Nephron progenitor cell (in vitro differentiated cells): ENCODE results near the gene RSF1.
"Not testable (repeated sequence)": the region's sequence is repeated elsewhere in the genome, so short reads cannot be mapped to it uniquely, and the experiment has no call there.

Experiments
- DNase-seq: peaks from one replicate; pipeline ENCODE4 v3.0.0; 2021
- H3K27ac Mint-ChIP-seq: 2 replicates; pipeline ENCODE4 v1.8.0; 2021; ENCODE audit warnings: mild to moderate bottlenecking, moderate library complexity, mixed read lengths
- H3K27me3 Mint-ChIP-seq: 2 replicates; pipeline ENCODE4 v1.8.0; 2021; ENCODE audit warnings: mild to moderate bottlenecking, low read depth, mixed read lengths; ENCODE audit not compliant: poor library complexity
- H3K36me3 Mint-ChIP-seq: 2 replicates; pipeline ENCODE4 v1.8.0; 2021; ENCODE audit warnings: low read depth, mixed read lengths
- H3K4me1 Mint-ChIP-seq: 2 replicates; pipeline ENCODE4 v1.8.0; 2021; ENCODE audit warnings: mixed read lengths
- H3K4me3 Mint-ChIP-seq: 2 replicates; pipeline ENCODE4 v1.8.0; 2021; ENCODE audit warnings: mild to moderate bottlenecking, moderate library complexity, mixed read lengths
- H3K9me3 Mint-ChIP-seq: 2 replicates; pipeline ENCODE4 v1.8.0; 2021; ENCODE audit warnings: mild to moderate bottlenecking, moderate library complexity, mixed read lengths
- CTCF ChIP-seq: fragments of 200-600 bp; sonication (generic); IDR thresholded peaks from 2 replicates; pipeline ENCODE4 v1.5.0; 2021; ENCODE audit warnings: antibody characterized with exemption

The RSF1 gene

DNA sequence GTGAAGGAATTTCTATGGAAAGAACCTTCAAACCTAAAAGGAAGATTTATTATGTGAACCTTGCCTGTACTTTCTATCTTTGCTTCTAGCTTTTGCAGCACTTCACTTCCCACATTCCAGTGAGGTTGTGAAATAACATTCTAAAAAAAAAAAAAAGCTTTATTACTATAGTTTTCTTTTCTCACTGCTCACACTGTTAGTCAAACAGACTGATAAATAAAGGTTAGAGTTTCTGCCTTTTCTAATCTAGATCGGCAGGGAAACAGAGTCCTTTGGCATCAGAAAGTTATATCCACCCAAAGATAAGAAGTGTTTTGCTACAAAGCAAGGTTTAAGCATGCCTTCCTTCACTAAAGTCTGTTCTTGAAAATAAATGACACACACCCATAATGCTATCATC is 3.3 kb upstream of the RSF1 start:
- Mint-ChIP-seq H3K27ac (no peak overlapping the region), H3K9me3 (peaks cover 22% of the 10 kb centered on the region), H3K4me3 (no peak overlapping the region), H3K27me3 (peaks cover 3% of the 10 kb centered on the region), H3K36me3 (peaks cover 14% of the 10 kb centered on the region), H3K4me1 (peaks cover 24% of the 10 kb centered on the region)
- DNase-seq: no peak
- TF ChIP-seq CTCF: no peak

DNA sequence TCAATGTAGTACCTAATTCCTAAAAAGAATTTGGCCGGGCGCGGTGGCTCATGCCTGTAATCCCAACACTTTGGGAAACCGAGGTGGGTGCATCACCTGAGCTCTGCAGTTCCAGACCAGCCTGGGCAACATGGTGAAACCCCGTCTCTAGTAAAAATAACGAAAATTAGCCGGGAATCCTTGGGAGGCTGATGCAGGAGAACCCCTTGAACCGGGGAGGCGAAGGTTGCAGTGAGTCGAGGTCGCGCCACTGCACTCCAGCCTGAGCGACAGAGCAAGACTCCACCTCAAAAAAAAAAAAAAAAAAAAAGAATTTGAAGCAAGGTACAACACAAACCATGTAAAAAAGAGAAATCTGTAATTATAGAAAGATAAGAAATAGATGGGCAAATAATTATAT is 1.6 kb upstream of the RSF1 start:
- DNase-seq: peak; percentile 2
- peaks cover 12% of the 10 kb centered on the region for H3K9me3 Mint-ChIP-seq
- H3K27ac Mint-ChIP-seq, H3K27me3 Mint-ChIP-seq: not testable (repeated sequence)
- H3K4me3 Mint-ChIP-seq: peak overlapping the region; percentile 99
- H3K36me3 Mint-ChIP-seq: peaks cover 19% of the 10 kb centered on the region
- H3K4me1 Mint-ChIP-seq: peaks cover 26% of the 10 kb centered on the region

DNA sequence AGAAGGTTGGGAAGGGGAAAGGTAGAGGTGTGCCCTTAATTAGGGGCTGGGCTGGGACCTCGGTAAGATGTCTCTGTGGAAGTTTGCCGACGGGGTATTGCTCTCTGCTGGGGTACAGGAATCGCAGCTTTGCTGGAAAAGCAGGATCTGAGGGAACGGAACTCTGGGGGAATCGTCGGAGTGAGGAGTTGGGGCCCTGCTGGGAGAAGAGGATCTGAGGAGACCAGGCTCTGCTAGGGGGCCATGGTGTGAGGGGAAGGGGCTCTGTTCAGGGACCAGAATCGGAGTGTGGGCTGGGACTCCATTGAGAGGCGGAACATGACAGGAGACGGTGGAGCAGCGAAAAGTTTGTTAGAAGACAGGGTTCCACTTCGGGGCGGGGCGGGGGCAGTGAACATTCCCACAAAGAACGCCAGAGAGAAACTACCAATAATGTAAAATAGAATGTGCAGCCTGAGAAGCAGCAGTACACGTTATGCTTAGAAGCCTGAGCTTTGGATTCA is 878 bp upstream of the RSF1 start:
- H3K27me3 Mint-ChIP-seq: peaks cover 3% of the 10 kb centered on the region
- peaks cover 26% of the 10 kb centered on the region for H3K4me1 Mint-ChIP-seq
- H3K36me3 Mint-ChIP-seq: peaks cover 20% of the 10 kb centered on the region
- peaks cover 12% of the 10 kb centered on the region for H3K9me3 Mint-ChIP-seq
- peak; percentile 41 for DNase-seq
- no peak for TF ChIP-seq CTCF
- H3K27ac Mint-ChIP-seq: peak overlapping the region; percentile 98
- peak overlapping the region; percentile 99 for H3K4me3 Mint-ChIP-seq

DNA sequence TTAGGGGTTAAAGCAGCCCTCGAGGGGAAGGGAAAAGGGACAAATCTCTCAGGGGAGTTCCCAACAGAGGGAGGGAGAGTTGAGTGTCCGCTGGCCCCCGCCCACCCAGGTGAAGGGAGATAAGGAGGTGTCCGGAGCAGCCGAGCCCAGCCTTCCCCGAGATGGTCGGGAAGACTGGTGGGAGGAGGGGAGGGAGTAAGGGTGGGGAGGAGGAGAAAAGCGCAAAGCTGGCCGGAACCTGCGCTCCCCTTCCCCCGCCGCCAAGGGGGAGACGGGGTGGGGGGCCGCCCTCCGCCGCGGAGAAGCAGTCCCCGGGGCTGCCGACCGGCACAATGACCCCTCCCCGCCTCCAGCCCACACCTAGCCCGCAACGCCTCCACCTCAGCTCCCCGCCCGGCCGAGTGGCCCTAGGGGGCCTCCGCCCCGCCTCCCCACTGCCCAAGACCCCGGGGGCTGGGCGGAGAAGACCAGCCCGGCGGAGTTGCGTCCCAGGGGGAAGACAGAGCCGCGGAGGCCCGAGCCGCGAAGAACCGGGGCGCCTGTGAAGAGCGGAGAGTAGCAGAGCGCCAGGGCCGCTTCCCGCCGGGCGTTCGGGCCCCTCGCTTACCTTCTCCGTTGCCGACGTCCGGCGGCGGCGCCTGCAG is 479 bp downstream of the RSF1 start:
- Mint-ChIP-seq H3K4me3 (peak overlapping the region; percentile 99), H3K36me3 (peaks cover 32% of the 10 kb centered on the region), H3K9me3 (peaks cover 23% of the 10 kb centered on the region), H3K27me3 (peaks cover 3% of the 10 kb centered on the region), H3K4me1 (peaks cover 26% of the 10 kb centered on the region), H3K27ac (peak overlapping the region; percentile 97)
- DNase-seq: peak; percentile 63
- TF ChIP-seq CTCF: no peak

DNA sequence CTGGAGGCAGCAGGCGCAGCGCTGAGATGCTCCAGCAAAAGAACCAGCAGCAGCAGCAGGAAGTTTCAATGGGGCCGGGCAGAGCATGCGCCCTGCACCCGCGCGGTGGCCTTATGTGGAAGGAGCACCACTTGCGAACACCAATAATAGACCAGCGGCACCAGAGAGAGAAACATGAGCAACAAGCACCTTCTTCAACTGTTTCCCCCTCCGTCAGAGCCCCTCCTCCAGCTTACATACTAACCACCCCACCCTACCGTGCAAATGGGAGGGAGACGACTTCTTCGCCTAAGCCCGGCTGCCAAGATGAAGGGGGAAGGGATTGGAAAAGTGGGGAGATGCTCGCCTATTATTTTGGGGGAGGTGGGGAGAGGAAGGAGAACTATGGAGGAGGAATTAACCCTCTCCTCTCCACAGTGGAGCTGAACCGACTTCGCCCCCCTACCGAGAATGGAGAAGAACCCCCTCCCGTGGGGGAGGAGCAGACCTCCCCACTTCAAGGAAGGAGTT is 1.1 kb downstream of the RSF1 start:
- peak overlapping the region; percentile 99 for H3K4me3 Mint-ChIP-seq
- H3K27me3 Mint-ChIP-seq: peaks cover 6% of the 10 kb centered on the region
- peak overlapping the region; percentile 97 for H3K27ac Mint-ChIP-seq
- peaks cover 28% of the 10 kb centered on the region for H3K9me3 Mint-ChIP-seq
- H3K4me1 Mint-ChIP-seq: peaks cover 26% of the 10 kb centered on the region
- TF ChIP-seq CTCF: no peak
- DNase-seq: peak; percentile 81
- H3K36me3 Mint-ChIP-seq: peaks cover 38% of the 10 kb centered on the region

- H3K4me1 Mint-ChIP-seq: peaks cover 7% of the 10 kb centered on the region
- no peak overlapping the region for H3K27ac Mint-ChIP-seq
- H3K9me3 Mint-ChIP-seq: peaks cover 34% of the 10 kb centered on the region
- peaks cover 67% of the 10 kb centered on the region for H3K36me3 Mint-ChIP-seq
- DNase-seq: no peak
- TF ChIP-seq CTCF: no peak
- H3K27me3 Mint-ChIP-seq: peaks cover 3% of the 10 kb centered on the region
- no peak overlapping the region for H3K4me3 Mint-ChIP-seq
These were observed 5.1 kb downstream of the RSF1 start for GRCh38 chr11:77815459-77815858.
